Left ventricle myocardium superior (tissue), 1 donor: ENCODE measurements around the gene SLC27A5. TPM values are rescaled to one million over a fixed set of nuclear protein-coding genes. Genes with fewer than 3 reads are reported as not detected.

Experiments used
- ATAC-seq: fragments of 200-7000 bp; cut with Tn5 transposase; one replicate; pipeline ENCODE4 v1.9.1; 2020; ENCODE audit warnings: mild to moderate bottlenecking, moderate library complexity
- DNase-seq: peaks from one replicate; pipeline ENCODE4 v3.0.0-alpha.2; 2020
- intact Hi-C: fragments of 100-400 bp; cut with micrococcal nuclease; formaldehyde crosslinking; loops from one replicate; pipeline ENCODE4 v1.11.0; 2022
- long read RNA-seq: library from polyadenylated mRNA; unstranded; transcript quantifications from one replicate; pipeline ENCODE4 v2.0.0, GENCODE V29; 2021
- total RNA-seq: library from RNA; stranded (reverse); fragmentation: NEBNext Ultra II Directional; extraction: Animal tissue kit (Norgen Biotek cat#: 25700); gene quantifications from one replicate; pipeline ENCODE4 v1.2.1, GENCODE V29; 2021
- donor health status: DM: no; HTN: yes; CAD: no; lungs with severe emphysema.

The SLC27A5 gene
- 4.3 TPM for total RNA-seq
- long read RNA-seq, partial matches to known transcripts = 0 of 4 reads
- long read RNA-seq, other reads (novel, unspliced or antisense) = 2 of 4 reads

- no peak for ATAC-seq
- DNase-seq = no peak
- intact Hi-C loops = no loop called here
These were observed at the start of gene SLC27A5 for GRCh38 chr19:58511353-58512208. Gene SLC27A5, minus strand, starts transcription at chr19:58511992. Its CDS starts 37 bp downstream, at chr19:58511955.

GRCh38 chr19:58560921-58561320 lies 49.1 kb upstream of the SLC27A5 start:
- no peak for DNase-seq
- ATAC-seq = no peak
- intact Hi-C loops = no loop called here

- intact Hi-C loops = no loop called here
- DNase-seq (no peak), ATAC-seq (no peak)
These were observed 48.5 kb upstream of the SLC27A5 start for GRCh38 chr19:58560007-58560887.

- peak; percentile 92 for DNase-seq
- intact Hi-C loops = no loop called here
These were observed 47.6 kb upstream of the SLC27A5 start for GRCh38 chr19:58559275-58560006.

GRCh38 chr19:58558623-58559274 lies 47.0 kb upstream of the SLC27A5 start:
- peak; percentile 100 for DNase-seq
- ATAC-seq = peak; percentile 80
- intact Hi-C loops = no loop called here

More at GRCh38 chr19:58559275-58560006, 47.6 kb upstream of the SLC27A5 start:
- peak; percentile 68 for ATAC-seq

GRCh38 chr19:58558066-58558622 lies 46.4 kb upstream of the SLC27A5 start, which contains the start of gene UBE2M:
Gene UBE2M, minus strand, starts transcription at chr19:58558611. Its CDS starts 230 bp downstream, at chr19:58558381.
- DNase-seq (peak; percentile 94), ATAC-seq (no peak)
- intact Hi-C loops = no loop called here

- intact Hi-C loops = no loop called here
- DNase-seq = peak; percentile 28
- no peak for ATAC-seq
These were observed 45.7 kb upstream of the SLC27A5 start for GRCh38 chr19:58557221-58558065.

GRCh38 chr19:58556622-58557220 lies 44.9 kb upstream of the SLC27A5 start:
- ATAC-seq = no peak
- no peak for DNase-seq
- intact Hi-C loops = no loop called here

GRCh38 chr19:58555920-58556621 lies 44.3 kb upstream of the SLC27A5 start:
- intact Hi-C loops = no loop called here
- no peak for DNase-seq

GRCh38 chr19:58555369-58555885 lies 43.6 kb upstream of the SLC27A5 start:
- ATAC-seq (no peak), DNase-seq (peak; percentile 31)
- intact Hi-C loops = no loop called here

More at GRCh38 chr19:58555920-58556621, 44.3 kb upstream of the SLC27A5 start:
- ATAC-seq = no peak

- intact Hi-C loops = no loop called here
- peak; percentile 58 for ATAC-seq
- DNase-seq = peak; percentile 99
These were observed 42.9 kb upstream of the SLC27A5 start, which contains the start of gene CHMP2A for GRCh38 chr19:58554494-58555368. Gene CHMP2A, minus strand, starts transcription at chr19:58555105. Its CDS starts 893 bp downstream, at chr19:58554212.

GRCh38 chr19:58553799-58554493 lies 42.2 kb upstream of the SLC27A5 start:
- ATAC-seq = no peak
- intact Hi-C loops = no loop called here
- no peak for DNase-seq

GRCh38 chr19:58552655-58553054 lies 40.9 kb upstream of the SLC27A5 start:
- no peak for ATAC-seq
- intact Hi-C loops = no loop called here

More at GRCh38 chr19:58552655-58553054, 40.9 kb upstream of the SLC27A5 start:
- no peak for DNase-seq
